GM20000 (cell line): ENCODE results near the gene POMT2.

Source experiments
- DNase-seq: peaks from one replicate; pipeline ENCODE4 v3.0.0; 2012; ENCODE audit warnings: low spot score
- TF ChIP-seq, protein P1 (sequence below): IDR thresholded peaks from 2 replicates; pipeline ENCODE4 v1.5.1; 2012; ENCODE audit warnings: mild to moderate bottlenecking, control low read depth; ENCODE audit errors: extremely low read depth, missing control alignments

The POMT2 gene

DNA sequence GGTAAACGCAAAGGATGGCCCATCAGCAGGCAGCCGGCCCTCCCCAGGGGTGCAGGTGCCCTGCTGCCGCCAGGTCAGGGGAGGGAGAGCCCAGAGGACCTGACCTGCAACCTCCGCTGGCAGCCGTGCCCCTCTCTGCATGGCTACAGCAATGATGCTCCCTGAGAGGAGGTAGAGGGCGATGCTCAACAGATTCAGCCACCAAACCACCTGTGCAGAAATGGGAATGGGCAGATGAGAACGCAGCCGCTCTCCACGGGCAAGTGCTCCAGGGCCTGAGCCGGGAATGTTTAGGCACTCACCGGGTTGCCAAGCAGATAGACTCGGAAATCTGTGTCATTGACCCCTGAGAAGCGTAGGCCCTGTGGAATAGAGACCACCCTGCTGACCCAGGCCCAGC is 41.0 kb downstream of the POMT2 start:
- DNase-seq: no peak
- TF ChIP-seq, protein P1, sequence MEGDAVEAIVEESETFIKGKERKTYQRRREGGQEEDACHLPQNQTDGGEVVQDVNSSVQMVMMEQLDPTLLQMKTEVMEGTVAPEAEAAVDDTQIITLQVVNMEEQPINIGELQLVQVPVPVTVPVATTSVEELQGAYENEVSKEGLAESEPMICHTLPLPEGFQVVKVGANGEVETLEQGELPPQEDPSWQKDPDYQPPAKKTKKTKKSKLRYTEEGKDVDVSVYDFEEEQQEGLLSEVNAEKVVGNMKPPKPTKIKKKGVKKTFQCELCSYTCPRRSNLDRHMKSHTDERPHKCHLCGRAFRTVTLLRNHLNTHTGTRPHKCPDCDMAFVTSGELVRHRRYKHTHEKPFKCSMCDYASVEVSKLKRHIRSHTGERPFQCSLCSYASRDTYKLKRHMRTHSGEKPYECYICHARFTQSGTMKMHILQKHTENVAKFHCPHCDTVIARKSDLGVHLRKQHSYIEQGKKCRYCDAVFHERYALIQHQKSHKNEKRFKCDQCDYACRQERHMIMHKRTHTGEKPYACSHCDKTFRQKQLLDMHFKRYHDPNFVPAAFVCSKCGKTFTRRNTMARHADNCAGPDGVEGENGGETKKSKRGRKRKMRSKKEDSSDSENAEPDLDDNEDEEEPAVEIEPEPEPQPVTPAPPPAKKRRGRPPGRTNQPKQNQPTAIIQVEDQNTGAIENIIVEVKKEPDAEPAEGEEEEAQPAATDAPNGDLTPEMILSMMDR: no peak

DNA sequence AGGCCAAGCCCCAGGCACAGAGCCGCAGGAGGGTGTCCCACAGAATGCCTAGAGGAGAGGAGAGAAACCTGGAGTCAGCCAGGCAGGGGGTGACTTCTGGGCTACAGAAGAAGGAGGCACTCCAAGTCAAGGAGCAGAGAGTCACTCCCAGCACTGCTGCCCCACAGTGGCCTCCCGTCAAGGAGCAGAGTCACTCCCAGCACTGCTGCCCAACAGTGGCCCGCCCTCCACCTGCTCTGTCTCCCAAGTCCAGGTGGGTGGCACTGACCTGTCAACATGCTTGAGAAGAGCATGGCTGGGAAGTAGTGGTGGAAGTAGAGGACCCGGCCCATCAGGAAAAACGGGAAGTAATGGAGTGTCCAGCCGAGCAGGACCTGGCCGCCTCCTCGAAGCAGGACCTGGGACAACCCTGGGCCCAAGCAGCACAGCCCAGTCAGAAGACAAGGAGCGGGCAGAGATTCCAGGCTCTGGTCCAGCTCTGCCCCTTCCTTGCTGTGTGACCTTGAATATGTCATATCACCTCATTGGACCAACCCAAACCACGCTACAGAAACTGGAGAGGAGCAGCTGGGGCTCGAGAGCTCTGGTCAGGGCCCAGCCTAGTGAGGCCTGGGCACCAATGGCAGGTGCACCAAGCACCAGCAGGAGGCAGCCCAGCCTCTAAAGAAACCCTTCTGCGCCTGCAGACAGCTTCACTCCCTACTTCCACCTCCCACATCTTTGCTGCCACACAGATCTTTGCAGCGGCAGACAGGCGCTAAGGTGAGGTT is 42.0 kb downstream of the POMT2 start:
- no peak for DNase-seq
- TF ChIP-seq, protein P1: no peak

DNA sequence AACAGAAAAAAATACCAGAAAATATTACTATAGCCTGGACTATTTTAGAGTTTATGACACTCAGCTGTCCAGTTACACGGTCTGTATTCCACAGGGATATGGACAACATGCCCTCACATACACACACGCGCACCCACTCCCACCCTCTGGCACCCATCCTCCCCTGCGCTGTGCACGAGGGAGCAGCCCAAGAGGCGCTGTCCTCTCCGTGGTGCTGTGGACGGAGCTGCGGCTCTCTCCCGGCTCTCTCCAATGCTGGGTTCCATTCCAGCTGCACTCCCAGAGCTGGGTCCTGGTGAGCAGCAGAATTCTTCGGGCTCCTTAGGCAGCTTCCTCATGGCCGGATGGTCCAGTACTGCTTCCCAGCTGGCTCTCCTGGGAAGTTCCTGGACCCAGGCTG is 43.7 kb downstream of the POMT2 start:
- TF ChIP-seq, protein P1: no peak

DNA sequence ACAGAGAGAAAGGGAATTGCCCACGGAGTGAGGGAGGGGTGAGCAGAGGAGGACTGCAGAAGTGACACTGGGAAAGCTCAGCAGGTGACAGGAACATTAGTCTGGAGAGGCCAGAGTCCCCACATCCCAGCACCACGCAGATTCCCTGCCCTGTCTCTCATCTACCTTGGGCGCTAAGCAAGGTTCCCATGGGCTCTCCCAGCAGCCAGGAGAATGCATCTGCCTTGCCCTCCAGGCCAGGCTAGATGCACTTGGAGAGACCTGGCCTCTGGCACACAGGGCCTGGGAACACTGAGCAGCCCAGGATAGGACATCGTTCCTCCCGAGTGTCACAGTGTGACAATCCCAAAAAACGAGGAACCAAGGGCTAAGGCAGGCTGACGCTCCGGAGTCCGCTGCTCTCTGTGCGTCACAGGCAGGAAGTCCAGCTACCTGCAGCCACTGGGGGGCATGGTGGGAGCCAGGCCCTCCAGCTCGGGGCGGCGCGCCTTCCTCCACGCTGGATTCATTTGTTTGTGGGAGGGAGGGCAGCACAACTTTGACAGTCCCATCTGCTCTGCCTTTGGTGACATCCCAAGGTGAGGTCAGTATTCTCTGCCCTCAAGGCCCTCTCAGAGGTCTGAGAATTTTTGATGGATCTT is 44.3 kb downstream of the POMT2 start:
- TF ChIP-seq, protein P1: no peak
- no peak for DNase-seq

More for the DNA sequence above, 43.7 kb downstream of the POMT2 start:
- DNase-seq: no peak

DNA sequence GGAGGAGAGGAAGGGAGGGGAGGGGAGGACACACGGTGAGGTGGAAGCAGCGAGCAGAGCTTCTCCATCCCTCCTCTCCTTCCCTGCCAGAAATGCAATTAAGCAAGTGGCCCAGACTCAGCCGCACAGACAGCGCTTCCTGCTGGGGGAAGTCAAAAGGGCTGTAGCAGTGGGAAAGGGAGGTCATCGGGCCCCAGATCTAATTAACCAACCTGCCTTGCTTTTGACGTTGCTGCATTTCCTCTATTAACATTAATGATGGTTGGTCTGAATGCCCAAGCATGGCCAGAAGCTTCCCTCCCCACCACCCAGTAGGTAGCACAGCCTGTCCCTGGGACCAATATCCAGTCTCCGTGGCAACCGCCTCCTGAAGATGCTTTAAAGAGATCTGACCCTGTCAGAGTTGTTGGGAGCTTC is 45.1 kb downstream of the POMT2 start:
- TF ChIP-seq, protein P1: no peak
- DNase-seq: no peak

DNA sequence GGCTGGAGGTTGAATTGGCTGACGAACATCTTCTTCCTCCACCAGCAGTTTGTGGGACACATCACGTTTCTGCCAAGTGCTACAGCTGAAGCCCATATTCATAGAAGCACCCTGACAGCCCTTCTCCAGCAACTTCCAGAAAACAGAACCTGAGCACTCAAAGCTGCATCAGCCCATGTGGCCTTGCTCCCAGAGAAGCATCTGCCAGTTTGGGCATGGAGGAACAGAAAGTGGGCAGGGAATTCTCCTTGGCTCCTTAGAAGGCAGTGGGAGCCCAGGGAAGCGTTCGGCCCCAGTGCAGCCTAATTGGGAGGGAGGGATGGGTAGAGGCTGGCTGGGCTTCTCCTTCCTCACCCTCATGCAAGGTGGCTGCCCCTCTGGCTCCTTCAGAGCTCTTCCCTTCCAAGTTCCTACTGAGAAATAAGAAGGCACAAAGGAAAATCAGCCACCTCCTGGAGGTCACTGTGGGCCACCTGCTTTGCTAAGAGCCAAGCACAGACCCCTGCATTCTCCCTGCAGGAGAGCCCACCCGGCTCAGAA is 45.6 kb downstream of the POMT2 start:
- TF ChIP-seq, protein P1: no peak
- DNase-seq: no peak

DNA sequence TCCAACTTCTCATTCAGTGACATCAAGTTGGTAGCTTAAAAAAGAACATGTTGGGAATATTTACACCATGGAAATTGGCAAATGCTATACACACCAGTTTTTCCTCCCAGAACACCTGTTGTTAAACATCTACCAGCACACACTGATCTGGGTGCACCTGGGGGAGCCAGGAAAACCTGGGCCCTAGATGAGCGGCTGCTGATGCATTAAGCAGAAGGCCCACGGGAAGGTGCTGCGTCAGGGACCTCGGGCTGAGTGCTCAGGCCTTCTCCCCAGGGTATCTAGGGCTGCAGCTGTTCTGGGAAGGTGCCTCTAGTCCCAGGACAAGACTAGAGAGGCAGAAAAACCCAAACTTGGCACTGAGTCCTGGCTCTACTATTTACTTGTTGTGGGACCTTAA is 46.9 kb downstream of the POMT2 start:
- DNase-seq: no peak
- TF ChIP-seq, protein P1: no peak
